Smooth muscle cell (in vitro differentiated cells): Measurements from ENCODE around the gene RAB4B. TPM values are rescaled to one million over a fixed set of nuclear protein-coding genes. Genes with fewer than 3 reads are reported as not detected.

ENCODE experiments used
- DNase-seq: peaks from one replicate; lab custom pipeline; 2025; ENCODE audit not compliant: unreplicated experiment; lab: John Stamatoyannopoulos, UW
- H2AFZ ChIP-seq: fragments of 200-600 bp; sonication (generic); 2 replicates; pipeline ENCODE4 v1.6.0; 2016; ENCODE audit warnings: antibody characterized with exemption, low read depth, mild to moderate bottlenecking
- H3F3A ChIP-seq: fragments of 200-600 bp; sonication (generic); 2 replicates; pipeline ENCODE4 v1.6.0; 2017; ENCODE audit warnings: antibody characterized with exemption, low read depth
- H3K27ac ChIP-seq: fragments of 200-600 bp; sonication (generic); 2 replicates; pipeline ENCODE4 v1.5.1; 2016; ENCODE audit warnings: low read depth, mild to moderate bottlenecking
- H3K27me3 ChIP-seq: fragments of 200-600 bp; sonication (generic); 2 replicates; pipeline ENCODE4 v1.6.1; 2016; ENCODE audit warnings: low read depth, mild to moderate bottlenecking
- H3K36me3 ChIP-seq: fragments of 200-600 bp; sonication (generic); 2 replicates; pipeline ENCODE4 v1.5.1; 2016; ENCODE audit warnings: low read depth
- H3K4me1 ChIP-seq: fragments of 200-600 bp; sonication (generic); 2 replicates; pipeline ENCODE4 v1.5.1; 2016; ENCODE audit warnings: low read depth
- H3K4me2 ChIP-seq: fragments of 200-600 bp; sonication (generic); 2 replicates; pipeline ENCODE4 v1.6.0; 2016; ENCODE audit warnings: mild to moderate bottlenecking
- H3K4me3 ChIP-seq: fragments of 200-600 bp; sonication (generic); 2 replicates; pipeline ENCODE4 v1.5.1; 2016; ENCODE audit warnings: mild to moderate bottlenecking
- H3K79me2 ChIP-seq: fragments of 200-600 bp; sonication (generic); 2 replicates; pipeline ENCODE4 v1.6.0; 2016; ENCODE audit warnings: low read depth, mild to moderate bottlenecking
- H3K9ac ChIP-seq: fragments of 200-600 bp; sonication (generic); 2 replicates; pipeline ENCODE4 v1.6.0; 2016; ENCODE audit warnings: low read depth
- H3K9me3 ChIP-seq: fragments of 200-600 bp; sonication (generic); replicated peaks from 2 replicates; pipeline ENCODE4 v1.5.1; 2016; ENCODE audit warnings: low read depth
- H4K20me1 ChIP-seq: fragments of 200-600 bp; sonication (generic); 2 replicates; pipeline ENCODE4 v1.6.0; 2016; ENCODE audit warnings: low read depth
- CTCF ChIP-seq: fragments of 200-600 bp; sonication (generic); IDR thresholded peaks from 2 replicates; pipeline ENCODE4 v1.5.1; 2017; ENCODE audit warnings: borderline replicate concordance, mild to moderate bottlenecking, antibody characterized with exemption; ENCODE audit not compliant: insufficient read depth, poor library complexity, severe bottlenecking
- WGBS: methylation state at CpG from one replicate; pipeline ENCODE4 v1.1.7; 2016; ENCODE audit warnings: low lambda C conversion rate; 5-methylcytosine and 5-hydroxymethylcytosine counted together
- polyA plus RNA-seq: library from polyadenylated mRNA; unstranded; fragments of >200 nt; fragmentation: Nextera tagmentation; extraction: Ambion mirVana; gene quantifications from 2 replicates; pipeline ENCODE4 v1.2.1, GENCODE V29; 2016
- total RNA-seq: library from RNA; depleted of rRNA; stranded (reverse); fragments of >200 nt; gene quantifications from 2 replicates; pipeline ENCODE4 v1.2.3, GENCODE V29; 2014

RAB4B gene
- total and polyA plus RNA-seq, 2 experiments from 2014 or later: 10.6 to 39.5 TPM

GRCh38 chr19:40741527-40742390, 36.3 kb upstream of the RAB4B start:
- Histone ChIP-seq H3K9ac (no peak overlapping the region), H3K4me3 (no peak overlapping the region), H4K20me1 (no peaks in the 10 kb centered on the region), H3K4me2 (no peak overlapping the region), H3K9me3 (no peaks in the 10 kb centered on the region), H3K27ac (no peak overlapping the region), H3K27me3 (no peaks in the 10 kb centered on the region), H3K79me2 (no peaks in the 10 kb centered on the region), H3K4me1 (no peaks in the 10 kb centered on the region), H3F3A (peaks cover 8% of the 10 kb centered on the region), H3K36me3 (no peaks in the 10 kb centered on the region), H2AFZ (no peak overlapping the region)
- TF ChIP-seq CTCF: no peak
- DNase-seq: no peak
- WGBS: 92% methylated on average over 10 of the region's 10 CpGs

- no peak overlapping the region for H3K4me2 ChIP-seq
- H3K9me3 ChIP-seq: no peaks in the 10 kb centered on the region
- peaks cover 8% of the 10 kb centered on the region for H3F3A ChIP-seq
- WGBS: 95% methylated on average over 17 of the region's 17 CpGs
- no peaks in the 10 kb centered on the region for H4K20me1 ChIP-seq
- H3K4me3 ChIP-seq: no peak overlapping the region
- no peaks in the 10 kb centered on the region for H3K27me3 ChIP-seq
- no peaks in the 10 kb centered on the region for H3K36me3 ChIP-seq
- H3K79me2 ChIP-seq: no peaks in the 10 kb centered on the region
- H3K4me1 ChIP-seq: no peaks in the 10 kb centered on the region
- no peak overlapping the region for H3K9ac ChIP-seq
- no peak for DNase-seq
- no peak overlapping the region for H2AFZ ChIP-seq
- TF ChIP-seq CTCF: no peak
- H3K27ac ChIP-seq: no peak overlapping the region
Measured at GRCh38 chr19:40742477-40742876, 35.6 kb upstream of the RAB4B start.

- no peak for DNase-seq
- WGBS: 97% methylated on average over 12 of the region's 12 CpGs
- H3K4me3 ChIP-seq: no peak overlapping the region
Measured at GRCh38 chr19:40742886-40743285, 35.2 kb upstream of the RAB4B start.

More at GRCh38 chr19:40742886-40743285, 35.2 kb upstream of the RAB4B start:
- TF ChIP-seq CTCF: no peak
- H3F3A ChIP-seq: peaks cover 8% of the 10 kb centered on the region
- no peak overlapping the region for H2AFZ ChIP-seq
- no peaks in the 10 kb centered on the region for H3K4me1 ChIP-seq
- H3K79me2 ChIP-seq: no peaks in the 10 kb centered on the region
- no peaks in the 10 kb centered on the region for H3K9me3 ChIP-seq
- H3K4me2 ChIP-seq: no peak overlapping the region
- no peaks in the 10 kb centered on the region for H3K36me3 ChIP-seq
- H3K27ac ChIP-seq: no peak overlapping the region
- no peak overlapping the region for H3K9ac ChIP-seq
- no peaks in the 10 kb centered on the region for H4K20me1 ChIP-seq
- H3K27me3 ChIP-seq: no peaks in the 10 kb centered on the region
